ENCODE data around the gene RAI1. TPM values are rescaled to one million over a fixed set of nuclear protein-coding genes. Genes with fewer than 3 reads are reported as not detected.

The RAI1 gene
- total and polyA plus RNA-seq, 2 experiments from 2014 or later: 0.87 to 0.89 TPM

DNA sequence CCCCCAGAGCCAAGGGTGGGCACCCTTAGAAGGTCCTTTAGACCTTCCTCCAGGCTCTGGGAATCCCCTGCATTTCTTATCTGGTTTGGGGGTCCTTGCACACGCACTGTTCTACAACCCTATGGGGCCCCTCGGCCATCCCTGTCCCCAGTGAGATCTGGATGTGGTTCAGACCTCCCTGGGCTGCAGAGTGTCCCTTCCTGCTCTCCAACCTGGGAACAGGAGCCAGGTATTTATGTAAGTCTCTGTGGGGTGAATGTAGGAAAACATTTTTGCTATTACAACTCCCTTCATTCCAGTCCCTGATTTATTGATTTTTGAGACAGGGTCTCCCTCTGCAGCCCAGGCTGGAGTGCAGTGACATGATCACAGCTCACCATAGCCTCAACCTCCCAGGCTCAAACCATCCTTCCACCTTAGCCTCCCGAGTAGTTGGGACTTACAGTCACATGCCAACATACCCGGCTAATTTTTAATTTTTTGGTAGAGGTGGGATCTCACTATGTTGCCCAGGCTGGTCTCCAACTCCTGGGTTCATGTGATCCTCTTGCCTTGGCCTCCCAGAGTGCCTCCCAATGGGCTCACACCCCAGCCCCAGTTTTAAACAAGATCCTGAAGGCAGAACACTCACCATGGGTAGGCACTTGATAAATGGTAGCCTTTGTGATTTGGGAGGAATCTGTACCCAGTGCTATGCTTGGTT, 61.6 kb downstream of the RAI1 start:
- no peak overlapping the region for H3K27ac Mint-ChIP-seq
- TF ChIP-seq ZNF114 (CRISPR knock-in tag; IDR thresholded peaks at IDR 0.05) (no peak), POLR2AphosphoS5 (IDR thresholded peaks at IDR 0.05; ENCODE audit: low read depth) (no peak), EZH2 (IDR thresholded peaks at IDR 0.05; ENCODE audit: low read depth, unreplicated experiment) (no peak), CREB1 (CRISPR knock-in tag; IDR thresholded peaks at IDR 0.05; ENCODE audit: low read depth) (no peak), EZH2phosphoT487 (IDR thresholded peaks at IDR 0.05; ENCODE audit: unreplicated experiment) (no peak), ETS1 (IDR thresholded peaks at IDR 0.05) (no peak), ZNF331 (CRISPR knock-in tag; IDR thresholded peaks at IDR 0.05; ENCODE audit: low read depth) (no peak), NANOG (IDR thresholded peaks at IDR 0.05; ENCODE audit: borderline replicate concordance) (no peak), STAT1 (IDR thresholded peaks at IDR 0.05; ENCODE audit: unreplicated experiment) (no peak)
- TF ChIP-seq, protein P1, sequence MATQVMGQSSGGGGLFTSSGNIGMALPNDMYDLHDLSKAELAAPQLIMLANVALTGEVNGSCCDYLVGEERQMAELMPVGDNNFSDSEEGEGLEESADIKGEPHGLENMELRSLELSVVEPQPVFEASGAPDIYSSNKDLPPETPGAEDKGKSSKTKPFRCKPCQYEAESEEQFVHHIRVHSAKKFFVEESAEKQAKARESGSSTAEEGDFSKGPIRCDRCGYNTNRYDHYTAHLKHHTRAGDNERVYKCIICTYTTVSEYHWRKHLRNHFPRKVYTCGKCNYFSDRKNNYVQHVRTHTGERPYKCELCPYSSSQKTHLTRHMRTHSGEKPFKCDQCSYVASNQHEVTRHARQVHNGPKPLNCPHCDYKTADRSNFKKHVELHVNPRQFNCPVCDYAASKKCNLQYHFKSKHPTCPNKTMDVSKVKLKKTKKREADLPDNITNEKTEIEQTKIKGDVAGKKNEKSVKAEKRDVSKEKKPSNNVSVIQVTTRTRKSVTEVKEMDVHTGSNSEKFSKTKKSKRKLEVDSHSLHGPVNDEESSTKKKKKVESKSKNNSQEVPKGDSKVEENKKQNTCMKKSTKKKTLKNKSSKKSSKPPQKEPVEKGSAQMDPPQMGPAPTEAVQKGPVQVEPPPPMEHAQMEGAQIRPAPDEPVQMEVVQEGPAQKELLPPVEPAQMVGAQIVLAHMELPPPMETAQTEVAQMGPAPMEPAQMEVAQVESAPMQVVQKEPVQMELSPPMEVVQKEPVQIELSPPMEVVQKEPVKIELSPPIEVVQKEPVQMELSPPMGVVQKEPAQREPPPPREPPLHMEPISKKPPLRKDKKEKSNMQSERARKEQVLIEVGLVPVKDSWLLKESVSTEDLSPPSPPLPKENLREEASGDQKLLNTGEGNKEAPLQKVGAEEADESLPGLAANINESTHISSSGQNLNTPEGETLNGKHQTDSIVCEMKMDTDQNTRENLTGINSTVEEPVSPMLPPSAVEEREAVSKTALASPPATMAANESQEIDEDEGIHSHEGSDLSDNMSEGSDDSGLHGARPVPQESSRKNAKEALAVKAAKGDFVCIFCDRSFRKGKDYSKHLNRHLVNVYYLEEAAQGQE (IDR thresholded peaks at IDR 0.05; ENCODE audit: unreplicated experiment): no peak
- TF ChIP-seq, protein P2, sequence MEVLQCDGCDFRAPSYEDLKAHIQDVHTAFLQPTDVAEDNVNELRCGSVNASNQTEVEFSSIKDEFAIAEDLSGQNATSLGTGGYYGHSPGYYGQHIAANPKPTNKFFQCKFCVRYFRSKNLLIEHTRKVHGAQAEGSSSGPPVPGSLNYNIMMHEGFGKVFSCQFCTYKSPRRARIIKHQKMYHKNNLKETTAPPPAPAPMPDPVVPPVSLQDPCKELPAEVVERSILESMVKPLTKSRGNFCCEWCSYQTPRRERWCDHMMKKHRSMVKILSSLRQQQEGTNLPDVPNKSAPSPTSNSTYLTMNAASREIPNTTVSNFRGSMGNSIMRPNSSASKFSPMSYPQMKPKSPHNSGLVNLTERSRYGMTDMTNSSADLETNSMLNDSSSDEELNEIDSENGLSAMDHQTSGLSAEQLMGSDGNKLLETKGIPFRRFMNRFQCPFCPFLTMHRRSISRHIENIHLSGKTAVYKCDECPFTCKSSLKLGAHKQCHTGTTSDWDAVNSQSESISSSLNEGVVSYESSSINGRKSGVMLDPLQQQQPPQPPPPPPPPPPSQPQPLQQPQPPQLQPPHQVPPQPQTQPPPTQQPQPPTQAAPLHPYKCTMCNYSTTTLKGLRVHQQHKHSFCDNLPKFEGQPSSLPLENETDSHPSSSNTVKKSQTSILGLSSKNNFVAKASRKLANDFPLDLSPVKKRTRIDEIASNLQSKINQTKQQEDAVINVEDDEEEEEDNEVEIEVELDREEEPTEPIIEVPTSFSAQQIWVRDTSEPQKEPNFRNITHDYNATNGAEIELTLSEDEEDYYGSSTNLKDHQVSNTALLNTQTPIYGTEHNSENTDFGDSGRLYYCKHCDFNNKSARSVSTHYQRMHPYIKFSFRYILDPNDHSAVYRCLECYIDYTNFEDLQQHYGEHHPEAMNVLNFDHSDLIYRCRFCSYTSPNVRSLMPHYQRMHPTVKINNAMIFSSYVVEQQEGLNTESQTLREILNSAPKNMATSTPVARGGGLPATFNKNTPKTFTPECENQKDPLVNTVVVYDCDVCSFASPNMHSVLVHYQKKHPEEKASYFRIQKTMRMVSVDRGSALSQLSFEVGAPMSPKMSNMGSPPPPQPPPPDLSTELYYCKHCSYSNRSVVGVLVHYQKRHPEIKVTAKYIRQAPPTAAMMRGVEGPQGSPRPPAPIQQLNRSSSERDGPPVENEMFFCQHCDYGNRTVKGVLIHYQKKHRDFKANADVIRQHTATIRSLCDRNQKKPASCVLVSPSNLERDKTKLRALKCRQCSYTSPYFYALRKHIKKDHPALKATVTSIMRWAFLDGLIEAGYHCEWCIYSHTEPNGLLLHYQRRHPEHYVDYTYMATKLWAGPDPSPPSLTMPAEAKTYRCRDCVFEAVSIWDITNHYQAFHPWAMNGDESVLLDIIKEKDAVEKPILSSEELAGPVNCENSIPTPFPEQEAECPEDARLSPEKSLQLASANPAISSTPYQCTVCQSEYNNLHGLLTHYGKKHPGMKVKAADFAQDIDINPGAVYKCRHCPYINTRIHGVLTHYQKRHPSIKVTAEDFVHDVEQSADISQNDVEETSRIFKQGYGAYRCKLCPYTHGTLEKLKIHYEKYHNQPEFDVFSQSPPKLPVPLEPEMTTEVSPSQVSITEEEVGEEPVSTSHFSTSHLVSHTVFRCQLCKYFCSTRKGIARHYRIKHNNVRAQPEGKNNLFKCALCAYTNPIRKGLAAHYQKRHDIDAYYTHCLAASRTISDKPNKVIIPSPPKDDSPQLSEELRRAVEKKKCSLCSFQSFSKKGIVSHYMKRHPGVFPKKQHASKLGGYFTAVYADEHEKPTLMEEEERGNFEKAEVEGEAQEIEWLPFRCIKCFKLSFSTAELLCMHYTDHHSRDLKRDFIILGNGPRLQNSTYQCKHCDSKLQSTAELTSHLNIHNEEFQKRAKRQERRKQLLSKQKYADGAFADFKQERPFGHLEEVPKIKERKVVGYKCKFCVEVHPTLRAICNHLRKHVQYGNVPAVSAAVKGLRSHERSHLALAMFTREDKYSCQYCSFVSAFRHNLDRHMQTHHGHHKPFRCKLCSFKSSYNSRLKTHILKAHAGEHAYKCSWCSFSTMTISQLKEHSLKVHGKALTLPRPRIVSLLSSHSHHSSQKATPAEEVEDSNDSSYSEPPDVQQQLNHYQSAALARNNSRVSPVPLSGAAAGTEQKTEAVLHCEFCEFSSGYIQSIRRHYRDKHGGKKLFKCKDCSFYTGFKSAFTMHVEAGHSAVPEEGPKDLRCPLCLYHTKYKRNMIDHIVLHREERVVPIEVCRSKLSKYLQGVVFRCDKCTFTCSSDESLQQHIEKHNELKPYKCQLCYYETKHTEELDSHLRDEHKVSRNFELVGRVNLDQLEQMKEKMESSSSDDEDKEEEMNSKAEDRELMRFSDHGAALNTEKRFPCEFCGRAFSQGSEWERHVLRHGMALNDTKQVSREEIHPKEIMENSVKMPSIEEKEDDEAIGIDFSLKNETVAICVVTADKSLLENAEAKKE (CRISPR knock-in tag; IDR thresholded peaks at IDR 0.05): no peak
- TF ChIP-seq, protein P3, sequence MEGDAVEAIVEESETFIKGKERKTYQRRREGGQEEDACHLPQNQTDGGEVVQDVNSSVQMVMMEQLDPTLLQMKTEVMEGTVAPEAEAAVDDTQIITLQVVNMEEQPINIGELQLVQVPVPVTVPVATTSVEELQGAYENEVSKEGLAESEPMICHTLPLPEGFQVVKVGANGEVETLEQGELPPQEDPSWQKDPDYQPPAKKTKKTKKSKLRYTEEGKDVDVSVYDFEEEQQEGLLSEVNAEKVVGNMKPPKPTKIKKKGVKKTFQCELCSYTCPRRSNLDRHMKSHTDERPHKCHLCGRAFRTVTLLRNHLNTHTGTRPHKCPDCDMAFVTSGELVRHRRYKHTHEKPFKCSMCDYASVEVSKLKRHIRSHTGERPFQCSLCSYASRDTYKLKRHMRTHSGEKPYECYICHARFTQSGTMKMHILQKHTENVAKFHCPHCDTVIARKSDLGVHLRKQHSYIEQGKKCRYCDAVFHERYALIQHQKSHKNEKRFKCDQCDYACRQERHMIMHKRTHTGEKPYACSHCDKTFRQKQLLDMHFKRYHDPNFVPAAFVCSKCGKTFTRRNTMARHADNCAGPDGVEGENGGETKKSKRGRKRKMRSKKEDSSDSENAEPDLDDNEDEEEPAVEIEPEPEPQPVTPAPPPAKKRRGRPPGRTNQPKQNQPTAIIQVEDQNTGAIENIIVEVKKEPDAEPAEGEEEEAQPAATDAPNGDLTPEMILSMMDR (conservative IDR thresholded peaks at IDR 0.05; ENCODE audit: low read depth in 2 of 2): no peak
- H3K4me3 Mint-ChIP-seq: no peak overlapping the region
- no peak overlapping the region for H3K4me2 ChIP-seq
- H3K36me3 Mint-ChIP-seq (ENCODE audit: low read depth): no peaks in the 10 kb centered on the region
- no peaks in the 10 kb centered on the region for H3K79me2 ChIP-seq (replicated peaks; ENCODE audit: insufficient read depth)
- no peaks in the 10 kb centered on the region for H3K9me3 Mint-ChIP-seq
- peaks cover 16% of the 10 kb centered on the region for H3K27me3 Mint-ChIP-seq (ENCODE audit: insufficient read depth, low read depth, poor library complexity)
- H3K4me3 ChIP-seq: no peak overlapping the region
- peaks cover 29% of the 10 kb centered on the region for H3K4me1 ChIP-seq (ENCODE audit: insufficient read depth)
- no peak for DNase-seq (ENCODE audit: low spot score)
- H3K36me3 ChIP-seq (ENCODE audit: insufficient read depth): no peaks in the 10 kb centered on the region
- H3F3A ChIP-seq (replicated peaks; ENCODE audit: low read depth): no peaks in the 10 kb centered on the region
- no peak overlapping the region for H3K27ac ChIP-seq (ENCODE audit: low read depth)
- H2AFZ ChIP-seq: no peak overlapping the region
- H4K20me1 ChIP-seq (replicated peaks; ENCODE audit: insufficient read depth): no peaks in the 10 kb centered on the region
- H3K9me2 ChIP-seq (ENCODE audit: insufficient read depth): no peaks in the 10 kb centered on the region
- no peak for ATAC-seq
- peaks cover 36% of the 10 kb centered on the region for H3K4me1 Mint-ChIP-seq
- no peaks in the 10 kb centered on the region for H3K27me3 ChIP-seq (ENCODE audit: insufficient read depth)

Measured in GM23338 (cell line).